Measurements from ENCODE around the gene ATF6.

GRCh38 chr1:161838885-161839284 is 72.8 kb downstream of the ATF6 start:
- TF ChIP-seq POLR2A (IDR thresholded peaks at IDR 0.05; ENCODE audit: control extremely low read depth in 1 of 2, low read depth in 2 of 2, low read length in 2 of 2) (no peak), TCF12 (IDR thresholded peaks at IDR 0.05; ENCODE audit: low read depth, low read length) (no peak), CTCF (IDR thresholded peaks at IDR 0.05; ENCODE audit: control extremely low read depth in 1 of 3, insufficient read depth in 1 of 3, low read depth in 1 of 3, low read length in 3 of 3) (no peak), USF2 (IDR thresholded peaks at IDR 0.05; ENCODE audit: low read length) (no peak), EGR1 (IDR thresholded peaks at IDR 0.05; ENCODE audit: borderline replicate concordance, low read depth, low read length) (no peak), POLR2AphosphoS5 (IDR thresholded peaks at IDR 0.05; ENCODE audit: low read depth, low read length) (no peak)

All from H1 (cell line).